ENCODE results near the gene PSME4. TPM values are rescaled to one million over a fixed set of nuclear protein-coding genes. Genes with fewer than 3 reads are reported as not detected.

PSME4 gene
- total RNA-seq, 4 donors from 2014 or later = 39.1 to 66.1 (median 48.5) TPM

- DNase-seq (ENCODE audit: low spot score in 2 of 2) = no peak
- no peak for TF ChIP-seq POLR2A (IDR thresholded peaks at IDR 0.05)
- no peak for TF ChIP-seq POLR2AphosphoS5 (IDR thresholded peaks at IDR 0.05)
- no peak for TF ChIP-seq EP300 (IDR thresholded peaks at IDR 0.05)
- no peak for TF ChIP-seq CTCF (IDR thresholded peaks at IDR 0.05)
- WGBS = 96% methylated on average over 2 of the region's 2 CpGs
- Histone ChIP-seq H3K27ac (no peak overlapping the region), H3K4me1 (peaks cover 4% of the 10 kb centered on the region), H3K36me3 (peaks cover 68% of the 10 kb centered on the region), H3K9me3 (no peaks in the 10 kb centered on the region), H3K27me3 (no peaks in the 10 kb centered on the region), H3K4me3 (no peak overlapping the region)
These were observed 103.0 kb downstream of the PSME4 start for GRCh38 chr2:53867773-53868172.

DNA sequence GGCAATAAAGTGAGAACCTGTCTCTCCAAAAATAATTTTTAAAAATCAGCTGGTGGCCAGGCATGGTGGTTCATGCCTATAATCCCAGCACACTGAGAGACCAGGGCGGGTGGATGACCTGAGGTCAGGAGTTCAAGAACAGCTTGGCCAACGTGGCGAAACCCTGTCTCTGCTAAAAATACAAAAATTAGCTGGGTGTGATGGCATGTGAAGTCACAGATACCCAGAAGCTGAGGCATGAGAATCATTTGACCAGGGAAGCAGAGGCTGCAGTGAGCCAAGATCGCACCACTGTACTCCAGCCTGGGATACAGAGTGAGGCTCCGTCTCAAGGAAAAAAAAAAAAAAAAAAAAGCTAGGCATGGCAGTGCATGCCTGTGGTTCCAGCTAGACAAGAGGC, 103.6 kb downstream of the PSME4 start:
- Histone ChIP-seq H3K36me3 (peaks cover 68% of the 10 kb centered on the region), H3K4me1 (peaks cover 4% of the 10 kb centered on the region), H3K27ac (no peak overlapping the region), H3K27me3 (no peaks in the 10 kb centered on the region), H3K9me3 (no peaks in the 10 kb centered on the region), H3K4me3 (no peak overlapping the region)
- 93% methylated on average over 5 of the region's 5 CpGs for WGBS
- DNase-seq (ENCODE audit: low spot score in 2 of 2) = no peak
- TF ChIP-seq POLR2AphosphoS5 (IDR thresholded peaks at IDR 0.05) = no peak
- TF ChIP-seq CTCF (IDR thresholded peaks at IDR 0.05) = no peak
- TF ChIP-seq EP300 (IDR thresholded peaks at IDR 0.05) = no peak
- no peak for TF ChIP-seq POLR2A (IDR thresholded peaks at IDR 0.05)

DNA sequence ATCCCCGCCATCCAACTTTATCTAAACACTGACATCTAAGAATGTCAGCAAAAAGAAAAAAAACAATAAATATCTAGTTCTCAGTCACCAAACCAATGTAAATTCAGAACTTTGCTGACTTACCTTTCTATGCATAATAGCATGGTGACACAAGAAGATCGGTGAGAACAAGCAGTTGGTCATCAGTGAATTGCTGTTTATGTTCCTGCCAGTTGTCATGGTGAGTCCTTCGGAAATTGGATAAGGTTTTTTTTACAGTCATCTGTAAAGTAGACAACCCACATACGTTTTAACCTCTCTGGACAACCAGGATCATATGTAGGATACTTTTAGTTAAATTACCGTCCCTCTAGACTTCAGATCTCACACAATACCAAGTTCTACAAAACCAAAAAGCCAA, 104.8 kb downstream of the PSME4 start:
- WGBS = 90% methylated on average over 5 of the region's 5 CpGs
- Histone ChIP-seq H3K4me3 (no peak overlapping the region), H3K9me3 (no peaks in the 10 kb centered on the region), H3K36me3 (peaks cover 61% of the 10 kb centered on the region), H3K4me1 (peaks cover 4% of the 10 kb centered on the region), H3K27ac (no peak overlapping the region), H3K27me3 (no peaks in the 10 kb centered on the region)
- TF ChIP-seq EP300 (IDR thresholded peaks at IDR 0.05) (no peak), CTCF (IDR thresholded peaks at IDR 0.05) (no peak), POLR2AphosphoS5 (IDR thresholded peaks at IDR 0.05) (no peak), POLR2A (IDR thresholded peaks at IDR 0.05) (no peak)
- DNase-seq (ENCODE audit: low spot score in 2 of 2) = no peak

GRCh38 chr2:53865264-53865663, 105.5 kb downstream of the PSME4 start:
- DNase-seq (ENCODE audit: low spot score in 2 of 2) = no peak
- no peak overlapping the region for H3K27ac ChIP-seq
- no peaks in the 10 kb centered on the region for H3K27me3 ChIP-seq
- no peak overlapping the region for H3K4me3 ChIP-seq
- H3K36me3 ChIP-seq = peaks cover 55% of the 10 kb centered on the region
- H3K9me3 ChIP-seq = no peaks in the 10 kb centered on the region
- H3K4me1 ChIP-seq = peaks cover 5% of the 10 kb centered on the region
- TF ChIP-seq CTCF (IDR thresholded peaks at IDR 0.05) (no peak), POLR2A (IDR thresholded peaks at IDR 0.05) (no peak), POLR2AphosphoS5 (IDR thresholded peaks at IDR 0.05) (no peak), EP300 (IDR thresholded peaks at IDR 0.05) (no peak)
- 43% methylated on average over 2 of the region's 2 CpGs for WGBS

GRCh38 chr2:53863538-53864227, 107.1 kb downstream of the PSME4 start:
- TF ChIP-seq CTCF (IDR thresholded peaks at IDR 0.05) (no peak), EP300 (IDR thresholded peaks at IDR 0.05) (no peak), POLR2A (IDR thresholded peaks at IDR 0.05) (no peak), POLR2AphosphoS5 (IDR thresholded peaks at IDR 0.05) (no peak)
- Histone ChIP-seq H3K36me3 (peaks cover 45% of the 10 kb centered on the region), H3K27ac (no peak overlapping the region), H3K27me3 (no peaks in the 10 kb centered on the region), H3K9me3 (no peaks in the 10 kb centered on the region), H3K4me1 (peaks cover 16% of the 10 kb centered on the region), H3K4me3 (no peak overlapping the region)
- DNase-seq (ENCODE audit: low spot score in 2 of 2) = no peak
- 94% methylated on average over 6 of the region's 6 CpGs for WGBS

Data from suprapubic skin (tissue), 4 donors.